ENCODE results near the gene PI3. TPM values are rescaled to one million over a fixed set of nuclear protein-coding genes. Genes with fewer than 3 reads are reported as not detected.
A peak's percentile ranks its signal among the peaks of the same experiment; 100 is the strongest.
"Not testable (repeated sequence)": the region's sequence is repeated elsewhere in the genome, so short reads cannot be mapped to it uniquely, and the experiment has no call there.

The PI3 gene
- polyA plus RNA-seq, 2 of the 4 experiments (the other 2 are of a cell fraction) = 0.18 to 0.35 TPM

- H3K4me2 ChIP-seq = peak overlapping the region; percentile 26; the same call in 1 of the 3 replicates
- peak; percentile 31 to 59 for DNase-seq (ENCODE audit: low read depth in 1 of 2, low spot score in 1 of 2)
- FAIRE-seq = no peak
- CTCF ChIA-PET = interaction anchor here (0.6 to 6.9 kb wide), 16 partner anchors 8 to 647 kb away, joined by 3 to 30 read pairs (median 4); partner anchors contain the start of gene WFDC12
- H3K27ac ChIP-seq = no peak overlapping the region
- TF ChIP-seq CTCF (IDR thresholded peaks at IDR 0.05) = peak; percentile 29; the same call in 2 of the 3 replicates
- peak; percentile 37 to 48; a peak in 3 of 5 replicates for TF ChIP-seq RAD21 (conservative IDR thresholded peaks at IDR 0.05 in 1 of 2, IDR thresholded peaks at IDR 0.05 in 1 of 2)
- TF ChIP-seq SMC3 (IDR thresholded peaks at IDR 0.05) = peak; percentile 35; the same call in 1 of the 3 replicates
- TF ChIP-seq HEYL (CRISPR knock-in tag; IDR thresholded peaks at IDR 0.05) = no peak
- H3K9me3 ChIP-seq = no peaks in the 10 kb centered on the region
- POLR2A ChIA-PET = no interaction called here
- no peaks in the 10 kb centered on the region for H3K4me1 ChIP-seq
- WGBS (ENCODE audit: missing lambda C conversion rate) = 32% methylated on average over 20 of the region's 20 CpGs
- peak; percentile 70 to 84; a peak in 5 of 6 replicates for ATAC-seq
- H3K4me3 ChIP-seq = no peak overlapping the region
Measured at GRCh38 chr20:45138561-45139300, 36.0 kb upstream of the PI3 start.

- H3K9me3 ChIP-seq; H3K4me2 ChIP-seq; H3K27ac ChIP-seq; FAIRE-seq; DNase-seq (ENCODE audit: low read depth in 1 of 2, low spot score in 1 of 2); H3K4me1 ChIP-seq; ATAC-seq; H3K4me3 ChIP-seq; POLR2A ChIA-PET: not testable (repeated sequence)
- WGBS (ENCODE audit: missing lambda C conversion rate) = 74% methylated on average over 5 of the region's 5 CpGs
- CTCF ChIA-PET = interaction anchor here (0.6 to 6.9 kb wide), 11 partner anchors 9 to 646 kb away, joined by 3 to 30 read pairs (median 4); partner anchors contain the start of gene WFDC12
Measured at GRCh38 chr20:45139733-45140375, 34.8 kb upstream of the PI3 start.

- H3K27ac ChIP-seq = no peak overlapping the region
- H3K4me1 ChIP-seq = no peaks in the 10 kb centered on the region
- no peaks in the 10 kb centered on the region for H3K9me3 ChIP-seq
- WGBS (ENCODE audit: missing lambda C conversion rate) = 6% methylated on average over 4 of the region's 4 CpGs
- POLR2A ChIA-PET = no interaction called here
- CTCF ChIA-PET = interaction anchor here (1.8 to 6.9 kb wide), 2 partner anchors 22 to 151 kb away, joined by 8 to 30 read pairs; no protein-coding TSS in a partner anchor
- ATAC-seq (no peak), DNase-seq (ENCODE audit: low read depth in 1 of 2, low spot score in 1 of 2) (no peak), FAIRE-seq (no peak)
- TF ChIP-seq CBX2 (IDR thresholded peaks at IDR 0.05; ENCODE audit: borderline replicate concordance, low read depth) (no peak), EHMT2 (IDR thresholded peaks at IDR 0.05; ENCODE audit: low read depth) (no peak), FOSB (CRISPR knock-in tag; IDR thresholded peaks at IDR 0.05) (no peak), BCL3 (IDR thresholded peaks at IDR 0.05) (no peak), POLR2A (IDR thresholded peaks at IDR 0.05; ENCODE audit: low read length) (no peak), ZC3H11A (IDR thresholded peaks at IDR 0.05) (no peak), HOXB5 (CRISPR knock-in tag; IDR thresholded peaks at IDR 0.05) (no peak), MAZ (IDR thresholded peaks at IDR 0.05; ENCODE audit: borderline replicate concordance, low read depth, low read length) (no peak), ZFP36 (IDR thresholded peaks at IDR 0.05; ENCODE audit: borderline replicate concordance, partially characterized antibody) (no peak), KDM5A (IDR thresholded peaks at IDR 0.05) (no peak), CEBPB (IDR thresholded peaks at IDR 0.05) (no peak), FOXS1 (CRISPR knock-in tag; IDR thresholded peaks at IDR 0.05) (no peak), TP53 (CRISPR knock-in tag; IDR thresholded peaks at IDR 0.05) (no peak), SMC3 (IDR thresholded peaks at IDR 0.05) (no peak), HES2 (IDR thresholded peaks at IDR 0.05) (no peak), NPAS2 (CRISPR knock-in tag; IDR thresholded peaks at IDR 0.05; ENCODE audit: borderline replicate concordance) (no peak), PBX3 (IDR thresholded peaks at IDR 0.05) (no peak), HDAC2 (IDR thresholded peaks at IDR 0.05) (no peak), RARB (CRISPR knock-in tag; IDR thresholded peaks at IDR 0.05) (no peak), TFCP2L1 (CRISPR knock-in tag; IDR thresholded peaks at IDR 0.05) (no peak)
- H3K4me3 ChIP-seq = no peak overlapping the region
- H3K4me2 ChIP-seq = no peak overlapping the region
Measured at GRCh38 chr20:45140836-45141235, 33.9 kb upstream of the PI3 start.

Data from A549 (cell line).